Small intestine (tissue), 7 donors: ENCODE measurements around the gene NEK10. TPM values are rescaled to one million over a fixed set of nuclear protein-coding genes. Genes with fewer than 3 reads are reported as not detected.

Experiments used
- DNase-seq, 2 donors: peaks; one replicate each; pipeline versions ENCODE4 v3.0.0 to v3.0.0-alpha.2; 2013
- FAIRE-seq: peaks from 2 replicates; lab custom pipeline; 2012; peaks lifted over from hg19 to GRCh38; lab: Jason Lieb, UNC
- H3K27ac ChIP-seq, 3 donors: one replicate each; pipeline ENCODE4 v1.5.1; 2013; ENCODE audit warnings: low read length in 2 of 3, mild to moderate bottlenecking in 2 of 3, control low read depth in 1 of 3, inconsistent platforms in 1 of 3, low read depth in 1 of 3, moderate library complexity in 1 of 3
- H3K27me3 ChIP-seq, 3 donors: one replicate each; pipeline ENCODE4 v1.6.1; 2013; ENCODE audit warnings: low read length in 3 of 3, inconsistent platforms in 1 of 3; ENCODE audit not compliant: control insufficient read depth in 3 of 3, insufficient read depth in 3 of 3
- H3K36me3 ChIP-seq, 3 donors: one replicate each; pipeline ENCODE4 v1.6.1; 2013; ENCODE audit warnings: low read length in 3 of 3, inconsistent platforms in 1 of 3, low read depth in 1 of 3, mild to moderate bottlenecking in 1 of 3, moderate library complexity in 1 of 3; ENCODE audit not compliant: control insufficient read depth in 3 of 3, insufficient read depth in 2 of 3
- H3K4me1 ChIP-seq, 3 donors: one replicate each; pipeline ENCODE4 v1.6.1; 2013; ENCODE audit warnings: low read length in 2 of 3, inconsistent platforms in 1 of 3, low read depth in 1 of 3, mild to moderate bottlenecking in 1 of 3, moderate library complexity in 1 of 3; ENCODE audit not compliant: control insufficient read depth in 3 of 3, insufficient read depth in 2 of 3
- H3K4me3 ChIP-seq, 3 donors: one replicate each; pipeline ENCODE4 v1.5.1; 2013; ENCODE audit warnings: low read length in 3 of 3, control low read depth in 1 of 3, inconsistent platforms in 1 of 3, low read depth in 1 of 3, mild to moderate bottlenecking in 1 of 3, moderate library complexity in 1 of 3
- H3K9me3 ChIP-seq, 2 donors: one replicate each; pipeline ENCODE4 v1.6.1; 2013; ENCODE audit warnings: low read depth in 1 of 2, low read length in 1 of 2; ENCODE audit not compliant: control insufficient read depth in 2 of 2, insufficient read depth in 1 of 2
- WGBS, 3 donors: extraction: QIAGEN DNeasy Blood & Tissue Kit; methylation state at CpG; one replicate each; pipeline ENCODE4 v1.1.7; 2013; 5-methylcytosine and 5-hydroxymethylcytosine counted together
- polyA plus RNA-seq, 4 donors: library from polyadenylated mRNA; stranded (reverse) in 3 of 4; unstranded in 1 of 4; fragments of 200-250 nt in 3 of 4; fragments of 120-200 nt in 1 of 4; gene quantifications; one replicate each; pipeline versions ENCODE4 v1.2.1 to v1.2.3, GENCODE V29; 2013
- donor health status: healthy with polysubstance abuse.
- donor health status: control.
- donor health status: control.
- donor health status: Bipolar disorder and iron deficiency.
- donor health status: healthy.

The NEK10 gene
- polyA plus RNA-seq, 4 donors, result 0.30 to 3.6 (median 0.67) TPM

- Histone ChIP-seq H3K36me3 (no peaks in the 10 kb centered on the region), H3K27me3 (no peaks in the 10 kb centered on the region), H3K4me1 (no peaks in the 10 kb centered on the region), H3K27ac (no peak overlapping the region), H3K9me3 (no peaks in the 10 kb centered on the region), H3K4me3 (no peak overlapping the region)
- 47 to 64% (median 56%) methylated on average over 2 of the region's 2 CpGs for WGBS, 3 donors
- DNase-seq (no peak), FAIRE-seq (no peak)
Observed at GRCh38 chr3:27184261-27184660, 184.9 kb downstream of the NEK10 start.

DNA sequence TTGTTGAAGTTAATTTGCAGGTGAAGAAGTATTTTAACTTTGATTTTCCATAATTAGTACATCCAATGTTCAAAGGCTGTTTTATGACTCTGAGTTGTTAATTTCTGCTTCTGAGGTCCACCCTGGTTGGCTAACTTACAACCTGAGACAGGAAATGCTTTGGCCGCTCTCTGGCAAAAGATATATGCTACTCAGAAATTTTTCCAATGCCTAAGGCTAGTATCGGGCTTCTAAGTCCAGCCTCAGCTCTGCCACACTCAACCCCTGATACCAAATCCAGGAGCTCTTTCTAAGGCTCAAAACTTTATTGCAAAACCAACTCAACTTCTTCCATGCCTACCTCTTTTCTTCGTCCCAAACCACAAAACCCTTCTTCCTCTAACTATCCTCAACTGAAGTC is 192.9 kb downstream of the NEK10 start:
- DNase-seq (no peak), FAIRE-seq (no peak)
- H3K36me3 ChIP-seq, result no peaks in the 10 kb centered on the region
- no peak overlapping the region for H3K27ac ChIP-seq
- no peaks in the 10 kb centered on the region for H3K9me3 ChIP-seq
- no peaks in the 10 kb centered on the region for H3K27me3 ChIP-seq
- 81 to 89% (median 87%) methylated on average over 3 of the region's 3 CpGs for WGBS, 3 donors
- H3K4me1 ChIP-seq, result no peaks in the 10 kb centered on the region
- no peak overlapping the region for H3K4me3 ChIP-seq

DNA sequence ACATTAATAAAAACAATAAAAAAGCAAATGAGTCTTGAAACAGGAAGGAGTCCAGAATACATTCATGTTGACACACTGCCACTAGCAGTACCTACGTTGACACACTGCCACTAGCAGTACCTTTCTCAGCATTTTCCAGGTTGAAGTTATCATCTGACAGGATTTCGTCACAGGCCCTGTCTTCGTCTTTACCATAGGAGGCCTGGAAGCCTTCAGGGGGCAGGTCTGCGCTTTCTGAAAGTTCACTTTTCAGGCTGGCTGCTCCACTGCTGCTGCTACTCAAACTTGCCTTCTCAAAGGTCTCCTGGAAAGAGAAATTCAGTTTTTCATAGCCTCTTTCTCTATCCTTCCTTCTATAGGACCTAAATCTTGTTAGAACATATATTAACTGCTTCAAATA is 194.7 kb downstream of the NEK10 start:
- H3K27ac ChIP-seq, result no peak overlapping the region

DNA sequence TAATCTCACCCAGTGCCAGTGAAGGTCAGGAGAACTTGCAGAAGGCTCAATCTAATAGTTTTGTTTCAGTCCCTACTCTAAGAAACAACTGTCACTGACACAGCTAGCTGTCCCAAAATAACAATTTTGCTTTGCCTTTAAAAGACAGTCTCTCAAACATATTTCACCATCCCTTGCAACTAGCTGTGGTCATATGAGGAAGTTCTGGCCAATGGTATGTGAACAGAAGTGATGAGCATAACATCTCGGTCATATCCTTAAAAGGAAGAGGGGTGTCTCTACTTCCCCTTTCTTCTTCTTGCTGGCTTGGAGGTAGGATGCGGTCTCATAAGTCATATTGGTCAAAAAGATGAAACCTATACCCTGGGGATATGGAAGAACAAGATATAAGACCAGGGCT is 198.1 kb downstream of the NEK10 start:
- no peaks in the 10 kb centered on the region for H3K27me3 ChIP-seq
- no peak for DNase-seq
- WGBS, 3 donors, result 80 to 91% (median 83%) methylated on average over 2 of the region's 2 CpGs
- H3K36me3 ChIP-seq, result no peaks in the 10 kb centered on the region
- H3K4me1 ChIP-seq, result no peaks in the 10 kb centered on the region
- H3K4me3 ChIP-seq, result no peak overlapping the region
- no peaks in the 10 kb centered on the region for H3K9me3 ChIP-seq
- no peak for FAIRE-seq
- H3K27ac ChIP-seq, result no peak overlapping the region

More for the DNA sequence above, 194.7 kb downstream of the NEK10 start:
- no peaks in the 10 kb centered on the region for H3K27me3 ChIP-seq
- no peaks in the 10 kb centered on the region for H3K9me3 ChIP-seq
- FAIRE-seq, result no peak
- no peak overlapping the region for H3K4me3 ChIP-seq
- no peak for DNase-seq
- WGBS, 3 donors, result 71 to 81% (median 75%) methylated on average over 4 of the region's 4 CpGs
- no peaks in the 10 kb centered on the region for H3K36me3 ChIP-seq
- H3K4me1 ChIP-seq, result no peaks in the 10 kb centered on the region

DNA sequence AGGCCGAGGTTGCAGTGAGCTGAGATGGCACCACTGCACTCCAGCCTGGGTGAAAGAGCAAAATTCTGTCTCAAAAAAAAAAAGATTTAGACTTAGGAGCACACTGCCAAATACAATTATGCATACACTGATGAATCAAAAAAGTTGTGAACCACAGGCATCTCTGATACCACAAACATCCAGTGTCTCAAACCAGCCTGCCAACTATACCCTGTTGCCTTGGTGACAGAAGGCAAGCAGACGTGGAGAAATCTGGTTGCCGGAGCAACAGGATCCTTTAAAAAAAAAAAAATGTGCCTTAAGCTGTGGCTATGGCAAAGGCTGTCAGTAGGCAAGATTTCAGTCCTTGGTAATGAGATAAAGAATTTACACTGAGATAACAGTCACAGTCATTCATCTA is 202.3 kb downstream of the NEK10 start:
- Histone ChIP-seq H3K27ac (no peak overlapping the region), H3K4me3 (no peak overlapping the region), H3K4me1 (no peaks in the 10 kb centered on the region), H3K27me3 (no peaks in the 10 kb centered on the region), H3K9me3 (no peaks in the 10 kb centered on the region), H3K36me3 (no peaks in the 10 kb centered on the region)
- FAIRE-seq, result no peak
- 63 to 69% (median 66%) methylated on average over 3 of the region's 3 CpGs for WGBS, 3 donors
- no peak for DNase-seq

DNA sequence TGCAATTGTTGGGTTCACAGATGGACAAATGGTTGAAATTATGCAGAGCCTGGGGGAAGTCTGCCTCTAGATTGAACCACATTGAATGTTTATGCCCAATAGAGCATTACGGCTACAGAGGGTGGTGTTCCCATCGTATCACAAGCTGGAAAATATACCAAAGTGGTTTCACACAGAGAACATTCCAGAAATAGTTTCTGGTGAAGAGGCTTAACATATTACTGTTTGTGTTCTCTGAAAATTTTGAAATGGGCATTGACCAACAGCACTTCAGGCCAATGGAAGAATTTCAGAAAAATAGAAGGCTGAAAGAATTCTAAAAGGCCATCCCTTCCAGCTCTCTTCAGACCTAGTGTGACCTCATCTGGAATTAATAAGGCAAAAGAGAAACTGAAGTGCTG is 203.9 kb downstream of the NEK10 start:
- Histone ChIP-seq H3K4me3 (no peak overlapping the region), H3K9me3 (no peaks in the 10 kb centered on the region), H3K27ac (no peak overlapping the region), H3K27me3 (no peaks in the 10 kb centered on the region), H3K4me1 (no peaks in the 10 kb centered on the region), H3K36me3 (no peaks in the 10 kb centered on the region)
- DNase-seq (no peak), FAIRE-seq (no peak)
- 75 to 91% (median 86%) methylated on average over 2 of the region's 2 CpGs for WGBS, 3 donors

GRCh38 chr3:27160779-27161287 is 208.3 kb downstream of the NEK10 start:
- Histone ChIP-seq H3K9me3 (no peaks in the 10 kb centered on the region), H3K27ac (no peak overlapping the region), H3K4me3 (no peak overlapping the region), H3K27me3 (no peaks in the 10 kb centered on the region), H3K36me3 (no peaks in the 10 kb centered on the region), H3K4me1 (no peaks in the 10 kb centered on the region)
- WGBS, 3 donors, result 73 to 87% (median 76%) methylated on average over 2 of the region's 2 CpGs
- FAIRE-seq (no peak), DNase-seq (no peak)

DNA sequence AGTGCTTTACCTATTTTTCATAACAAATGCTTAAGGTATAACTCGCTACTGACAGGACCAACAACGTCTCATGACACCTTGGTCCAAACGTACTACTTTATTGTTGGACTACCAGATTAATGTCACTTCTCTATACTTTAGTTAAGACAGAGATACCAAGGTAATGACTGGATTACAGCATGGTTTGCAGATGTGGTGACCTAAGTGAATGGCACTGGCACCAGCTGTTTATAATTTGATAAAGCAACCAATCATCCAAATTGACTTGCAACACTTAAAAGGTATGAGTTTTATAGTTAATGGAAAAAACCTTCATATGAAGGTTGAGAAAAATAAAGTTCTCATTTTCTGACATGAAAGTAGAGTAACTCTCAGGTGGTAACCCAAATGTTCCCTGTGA is 209.0 kb downstream of the NEK10 start:
- Histone ChIP-seq H3K27me3 (no peaks in the 10 kb centered on the region), H3K4me1 (no peaks in the 10 kb centered on the region), H3K4me3 (no peak overlapping the region), H3K9me3 (no peaks in the 10 kb centered on the region), H3K27ac (no peak overlapping the region), H3K36me3 (no peaks in the 10 kb centered on the region)
- DNase-seq, result no peak
- no peak for FAIRE-seq
- WGBS, 3 donors, result 92 to 93% (median 93%) methylated on average over 3 of the region's 3 CpGs

- Histone ChIP-seq H3K9me3 (no peaks in the 10 kb centered on the region), H3K4me1 (no peaks in the 10 kb centered on the region), H3K4me3 (no peak overlapping the region), H3K36me3 (no peaks in the 10 kb centered on the region), H3K27me3 (no peaks in the 10 kb centered on the region), H3K27ac (no peak overlapping the region)
- DNase-seq (no peak), FAIRE-seq (no peak)
- 90 to 100% (median 93%) methylated on average over 1 of the region's 1 CpG for WGBS, 3 donors
Observed at GRCh38 chr3:27147215-27147614, 222.0 kb downstream of the NEK10 start.
